ENCODE results near the gene RSPH10B2.
"Not testable (repeated sequence)": the region's sequence is repeated elsewhere in the genome, so short reads cannot be mapped to it uniquely, and the experiment has no call there.

The RSPH10B2 gene

GRCh38 chr7:6781581-6781980, 27.7 kb downstream of the RSPH10B2 start:
- DNase-seq (ENCODE audit: extremely low read depth in 1 of 2, low read depth in 1 of 2) = not testable (repeated sequence)

GRCh38 chr7:6789353-6789752, 35.5 kb downstream of the RSPH10B2 start:
- DNase-seq (ENCODE audit: extremely low read depth in 1 of 2, low read depth in 1 of 2) = not testable (repeated sequence)

GRCh38 chr7:6792113-6792872, 38.4 kb downstream of the RSPH10B2 start:
- not testable (repeated sequence) for DNase-seq (ENCODE audit: extremely low read depth in 1 of 2, low read depth in 1 of 2)

- not testable (repeated sequence) for DNase-seq (ENCODE audit: extremely low read depth in 1 of 2, low read depth in 1 of 2)
Measured at GRCh38 chr7:6794276-6794675, 40.4 kb downstream of the RSPH10B2 start.

- DNase-seq (ENCODE audit: extremely low read depth in 1 of 2, low read depth in 1 of 2) = not testable (repeated sequence)
Measured at GRCh38 chr7:6797218-6797617, 43.3 kb downstream of the RSPH10B2 start.

GRCh38 chr7:6798047-6798446, 44.1 kb downstream of the RSPH10B2 start:
- DNase-seq (ENCODE audit: extremely low read depth in 1 of 2, low read depth in 1 of 2) = not testable (repeated sequence)

- not testable (repeated sequence) for DNase-seq (ENCODE audit: extremely low read depth in 1 of 2, low read depth in 1 of 2)
Measured at GRCh38 chr7:6799887-6800286, 46.0 kb downstream of the RSPH10B2 start.

- DNase-seq (ENCODE audit: extremely low read depth in 1 of 2, low read depth in 1 of 2) = not testable (repeated sequence)
Measured at GRCh38 chr7:6800331-6800730, 46.4 kb downstream of the RSPH10B2 start.

- DNase-seq (ENCODE audit: extremely low read depth in 1 of 2, low read depth in 1 of 2) = not testable (repeated sequence)
Measured at GRCh38 chr7:6807393-6807918, 53.6 kb downstream of the RSPH10B2 start.

GRCh38 chr7:6807959-6808358, 54.1 kb downstream of the RSPH10B2 start:
- DNase-seq (ENCODE audit: extremely low read depth in 1 of 2, low read depth in 1 of 2) = not testable (repeated sequence)

- DNase-seq (ENCODE audit: extremely low read depth in 1 of 2, low read depth in 1 of 2) = not testable (repeated sequence)
Measured at GRCh38 chr7:6813011-6813410, 59.1 kb downstream of the RSPH10B2 start.

GRCh38 chr7:6815470-6815869, 61.6 kb downstream of the RSPH10B2 start:
- not testable (repeated sequence) for DNase-seq (ENCODE audit: extremely low read depth in 1 of 2, low read depth in 1 of 2)

GRCh38 chr7:6821622-6822021, 67.7 kb downstream of the RSPH10B2 start:
- not testable (repeated sequence) for DNase-seq (ENCODE audit: extremely low read depth in 1 of 2, low read depth in 1 of 2)

- DNase-seq (ENCODE audit: extremely low read depth in 1 of 2, low read depth in 1 of 2) = not testable (repeated sequence)
Measured at GRCh38 chr7:6825236-6826125, 71.6 kb downstream of the RSPH10B2 start.

GRCh38 chr7:6826151-6826550, 72.2 kb downstream of the RSPH10B2 start, which contains the start of gene CCZ1B:
Gene CCZ1B, minus strand, starts transcription at chr7:6826275. Its CDS starts 78 bp downstream, at chr7:6826197.
- DNase-seq (ENCODE audit: extremely low read depth in 1 of 2, low read depth in 1 of 2) = peak; percentile 48 to 68

- DNase-seq (ENCODE audit: extremely low read depth in 1 of 2, low read depth in 1 of 2) = not testable (repeated sequence)
Measured at GRCh38 chr7:6827180-6827579, 73.3 kb downstream of the RSPH10B2 start.

- DNase-seq (ENCODE audit: extremely low read depth in 1 of 2, low read depth in 1 of 2) = not testable (repeated sequence)
Measured at GRCh38 chr7:6829616-6830015, 75.7 kb downstream of the RSPH10B2 start.

GRCh38 chr7:6830026-6830425, 76.1 kb downstream of the RSPH10B2 start:
- not testable (repeated sequence) for DNase-seq (ENCODE audit: extremely low read depth in 1 of 2, low read depth in 1 of 2)

- no peak for DNase-seq (ENCODE audit: extremely low read depth in 1 of 2, low read depth in 1 of 2)
Measured at GRCh38 chr7:6831018-6831725, 77.3 kb downstream of the RSPH10B2 start.

GRCh38 chr7:6833636-6834035, 79.7 kb downstream of the RSPH10B2 start:
- DNase-seq (ENCODE audit: extremely low read depth in 1 of 2, low read depth in 1 of 2) = no peak

- not testable (repeated sequence) for DNase-seq (ENCODE audit: extremely low read depth in 1 of 2, low read depth in 1 of 2)
Measured at GRCh38 chr7:6835521-6835920, 81.6 kb downstream of the RSPH10B2 start.
